ENCODE results near the gene B4GALNT3.

Gene B4GALNT3

GRCh38 chr12:544941-545635 lies 85.3 kb downstream of the B4GALNT3 start:
- H3K27me3 Mint-ChIP-seq, result peaks cover 26% of the 10 kb centered on the region
- no peak for ATAC-seq (ENCODE audit: low read depth)
- no peak overlapping the region for H3K4me3 Mint-ChIP-seq
- no peaks in the 10 kb centered on the region for H3K9me3 Mint-ChIP-seq
- peaks cover 7% of the 10 kb centered on the region for H3K4me1 Mint-ChIP-seq
- DNase-seq (ENCODE audit: low spot score in 2 of 2), result no peak
- H3K36me3 Mint-ChIP-seq, result peaks cover 2% of the 10 kb centered on the region
- no peak overlapping the region for H3K27ac Mint-ChIP-seq

GRCh38 chr12:545835-546234 lies 86.1 kb downstream of the B4GALNT3 start:
- Mint-ChIP-seq H3K27me3 (peaks cover 23% of the 10 kb centered on the region), H3K9me3 (no peaks in the 10 kb centered on the region), H3K27ac (no peak overlapping the region), H3K4me1 (peaks cover 7% of the 10 kb centered on the region), H3K36me3 (peaks cover 2% of the 10 kb centered on the region), H3K4me3 (no peak overlapping the region)
- no peak for ATAC-seq (ENCODE audit: low read depth)
- no peak for DNase-seq (ENCODE audit: low spot score in 2 of 2)

GRCh38 chr12:546265-546919 lies 86.7 kb downstream of the B4GALNT3 start:
- ATAC-seq (ENCODE audit: low read depth), result peak; percentile 53
- H3K4me1 Mint-ChIP-seq, result peaks cover 7% of the 10 kb centered on the region
- no peaks in the 10 kb centered on the region for H3K9me3 Mint-ChIP-seq
- peaks cover 24% of the 10 kb centered on the region for H3K27me3 Mint-ChIP-seq
- H3K4me3 Mint-ChIP-seq, result no peak overlapping the region
- no peak for DNase-seq (ENCODE audit: low spot score in 2 of 2)
- H3K36me3 Mint-ChIP-seq, result peaks cover 2% of the 10 kb centered on the region
- H3K27ac Mint-ChIP-seq, result no peak overlapping the region

- H3K27me3 Mint-ChIP-seq, result peaks cover 24% of the 10 kb centered on the region
Observed at GRCh38 chr12:546920-547845, 87.4 kb downstream of the B4GALNT3 start.

GRCh38 chr12:547883-548470 lies 88.2 kb downstream of the B4GALNT3 start:
- H3K27me3 Mint-ChIP-seq, result peaks cover 23% of the 10 kb centered on the region
- H3K36me3 Mint-ChIP-seq, result peaks cover 2% of the 10 kb centered on the region
- peaks cover 9% of the 10 kb centered on the region for H3K4me1 Mint-ChIP-seq
- DNase-seq (ENCODE audit: low spot score in 2 of 2) (no peak), ATAC-seq (ENCODE audit: low read depth) (no peak)
- no peak overlapping the region for H3K4me3 Mint-ChIP-seq
- no peak overlapping the region for H3K27ac Mint-ChIP-seq
- H3K9me3 Mint-ChIP-seq, result no peaks in the 10 kb centered on the region

More at GRCh38 chr12:546920-547845, 87.4 kb downstream of the B4GALNT3 start:
- ATAC-seq (ENCODE audit: low read depth) (peak; percentile 73), DNase-seq (ENCODE audit: low spot score in 2 of 2) (peak; percentile 48 to 70)
- Mint-ChIP-seq H3K27ac (no peak overlapping the region), H3K4me1 (peaks cover 7% of the 10 kb centered on the region), H3K36me3 (peaks cover 2% of the 10 kb centered on the region), H3K4me3 (no peak overlapping the region), H3K9me3 (no peaks in the 10 kb centered on the region)

GRCh38 chr12:549476-550082 lies 89.8 kb downstream of the B4GALNT3 start:
- DNase-seq (ENCODE audit: low spot score in 2 of 2) (no peak), ATAC-seq (ENCODE audit: low read depth) (no peak)
- Mint-ChIP-seq H3K9me3 (no peaks in the 10 kb centered on the region), H3K27me3 (peaks cover 21% of the 10 kb centered on the region), H3K4me3 (no peak overlapping the region), H3K27ac (no peak overlapping the region), H3K4me1 (peaks cover 14% of the 10 kb centered on the region), H3K36me3 (no peaks in the 10 kb centered on the region)

GRCh38 chr12:550473-551260 lies 90.9 kb downstream of the B4GALNT3 start:
- Mint-ChIP-seq H3K27ac (no peak overlapping the region), H3K9me3 (no peaks in the 10 kb centered on the region), H3K4me3 (no peak overlapping the region), H3K4me1 (peaks cover 16% of the 10 kb centered on the region), H3K36me3 (no peaks in the 10 kb centered on the region), H3K27me3 (peaks cover 13% of the 10 kb centered on the region)
- ATAC-seq (ENCODE audit: low read depth), result no peak
- DNase-seq (ENCODE audit: low spot score in 2 of 2), result no peak

- Mint-ChIP-seq H3K27ac (no peak overlapping the region), H3K9me3 (no peaks in the 10 kb centered on the region), H3K36me3 (no peaks in the 10 kb centered on the region), H3K27me3 (peaks cover 8% of the 10 kb centered on the region), H3K4me1 (peaks cover 9% of the 10 kb centered on the region), H3K4me3 (no peak overlapping the region)
- ATAC-seq (ENCODE audit: low read depth) (no peak), DNase-seq (ENCODE audit: low spot score in 2 of 2) (no peak)
Observed at GRCh38 chr12:552466-552865, 92.7 kb downstream of the B4GALNT3 start.

- ATAC-seq (ENCODE audit: low read depth), result peak; percentile 64
- peaks cover 9% of the 10 kb centered on the region for H3K4me1 Mint-ChIP-seq
- H3K27ac Mint-ChIP-seq, result peak overlapping the region; percentile 81
- H3K9me3 Mint-ChIP-seq, result no peaks in the 10 kb centered on the region
- peak overlapping the region; percentile 82 for H3K4me3 Mint-ChIP-seq
- no peaks in the 10 kb centered on the region for H3K36me3 Mint-ChIP-seq
- DNase-seq (ENCODE audit: low spot score in 2 of 2), result no peak
- H3K27me3 Mint-ChIP-seq, result peaks cover 7% of the 10 kb centered on the region
Observed at GRCh38 chr12:553216-554000, 93.7 kb downstream of the B4GALNT3 start.

GRCh38 chr12:554001-554285 lies 94.2 kb downstream of the B4GALNT3 start:
- Mint-ChIP-seq H3K27ac (no peak overlapping the region), H3K36me3 (no peaks in the 10 kb centered on the region), H3K9me3 (no peaks in the 10 kb centered on the region), H3K4me3 (peak overlapping the region; percentile 82), H3K4me1 (peaks cover 9% of the 10 kb centered on the region), H3K27me3 (peaks cover 7% of the 10 kb centered on the region)
- DNase-seq (ENCODE audit: low spot score in 2 of 2) (no peak), ATAC-seq (ENCODE audit: low read depth) (no peak)

- no peak overlapping the region for H3K4me3 Mint-ChIP-seq
- no peak for DNase-seq (ENCODE audit: low spot score in 2 of 2)
- peaks cover 9% of the 10 kb centered on the region for H3K4me1 Mint-ChIP-seq
- H3K9me3 Mint-ChIP-seq, result no peaks in the 10 kb centered on the region
- H3K36me3 Mint-ChIP-seq, result no peaks in the 10 kb centered on the region
- H3K27ac Mint-ChIP-seq, result no peak overlapping the region
- ATAC-seq (ENCODE audit: low read depth), result no peak
- peaks cover 5% of the 10 kb centered on the region for H3K27me3 Mint-ChIP-seq
Observed at GRCh38 chr12:556498-556897, 96.8 kb downstream of the B4GALNT3 start.

GRCh38 chr12:558580-558979 lies 98.8 kb downstream of the B4GALNT3 start:
- H3K36me3 Mint-ChIP-seq, result no peaks in the 10 kb centered on the region
- H3K9me3 Mint-ChIP-seq, result no peaks in the 10 kb centered on the region
- peaks cover 3% of the 10 kb centered on the region for H3K27me3 Mint-ChIP-seq
- no peak overlapping the region for H3K27ac Mint-ChIP-seq
- ATAC-seq (ENCODE audit: low read depth) (no peak), DNase-seq (ENCODE audit: low spot score in 2 of 2) (no peak)
- peaks cover 16% of the 10 kb centered on the region for H3K4me1 Mint-ChIP-seq
- no peak overlapping the region for H3K4me3 Mint-ChIP-seq

Measured in memory B cell (primary cell).